Vagina (tissue), 2 donors: Measurements from ENCODE around the gene ZNF669.

Source experiments
- POLR2AphosphoS5 ChIP-seq, 2 donors: sonication (generic); formaldehyde crosslinking; IDR thresholded peaks; one replicate each; pipeline ENCODE4 v1.9.0; 2017; ENCODE audit warnings: antibody characterized with exemption in 2 of 2, mild to moderate bottlenecking in 2 of 2, low read depth in 1 of 2; ENCODE audit not compliant: insufficient read depth in 1 of 2
- TF ChIP-seq, protein P1 (sequence below), 3 experiments: fragments of 450-650 bp in 2 of 3; fragments of 200-600 bp in 1 of 3; sonication (generic) in 1 of 3; IDR thresholded peaks; one replicate each; pipeline ENCODE4 v1.5.1; 2017 to 2019; ENCODE audit warnings: antibody characterized with exemption in 3 of 3, mild to moderate bottlenecking in 2 of 3, moderate library complexity in 2 of 3

DNA sequence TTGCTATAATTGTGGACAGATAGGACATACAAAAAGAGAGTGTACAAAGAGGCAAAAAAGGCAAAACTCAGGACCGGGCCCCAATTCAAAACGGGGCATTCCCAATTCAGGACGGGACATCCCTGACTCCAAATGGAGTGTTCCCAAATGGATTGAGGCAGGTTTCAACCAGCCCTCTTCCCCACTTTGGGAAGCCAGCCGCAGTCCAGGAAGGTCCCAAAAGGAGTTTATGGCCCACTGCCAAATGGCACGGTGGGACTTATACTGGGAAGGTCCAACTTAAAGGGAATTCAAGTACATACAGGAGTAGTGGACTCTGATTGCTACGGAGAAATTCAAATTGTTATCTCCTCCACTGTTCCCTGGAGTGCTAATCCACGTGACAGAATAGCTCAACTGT lies 3.5 kb upstream of the ZNF669 start:
- TF ChIP-seq, protein P1, sequence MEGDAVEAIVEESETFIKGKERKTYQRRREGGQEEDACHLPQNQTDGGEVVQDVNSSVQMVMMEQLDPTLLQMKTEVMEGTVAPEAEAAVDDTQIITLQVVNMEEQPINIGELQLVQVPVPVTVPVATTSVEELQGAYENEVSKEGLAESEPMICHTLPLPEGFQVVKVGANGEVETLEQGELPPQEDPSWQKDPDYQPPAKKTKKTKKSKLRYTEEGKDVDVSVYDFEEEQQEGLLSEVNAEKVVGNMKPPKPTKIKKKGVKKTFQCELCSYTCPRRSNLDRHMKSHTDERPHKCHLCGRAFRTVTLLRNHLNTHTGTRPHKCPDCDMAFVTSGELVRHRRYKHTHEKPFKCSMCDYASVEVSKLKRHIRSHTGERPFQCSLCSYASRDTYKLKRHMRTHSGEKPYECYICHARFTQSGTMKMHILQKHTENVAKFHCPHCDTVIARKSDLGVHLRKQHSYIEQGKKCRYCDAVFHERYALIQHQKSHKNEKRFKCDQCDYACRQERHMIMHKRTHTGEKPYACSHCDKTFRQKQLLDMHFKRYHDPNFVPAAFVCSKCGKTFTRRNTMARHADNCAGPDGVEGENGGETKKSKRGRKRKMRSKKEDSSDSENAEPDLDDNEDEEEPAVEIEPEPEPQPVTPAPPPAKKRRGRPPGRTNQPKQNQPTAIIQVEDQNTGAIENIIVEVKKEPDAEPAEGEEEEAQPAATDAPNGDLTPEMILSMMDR (IDR thresholded peaks at IDR 0.05) = no peak
- TF ChIP-seq POLR2AphosphoS5 (IDR thresholded peaks at IDR 0.05; ENCODE audit: insufficient read depth in 1 of 2, low read depth in 1 of 2) = no peak
